OCI-LY1 (cell line): ENCODE results near the gene LENG1.

Experiments used
- EZH2 ChIP-seq: fragments of 200-600 bp; sonication (generic), shearing (Covaris generic); IDR thresholded peaks from 2 replicates; pipeline ENCODE4 v1.8.0; 2017; ENCODE audit warnings: borderline replicate concordance, mixed run types, mild to moderate bottlenecking, antibody characterized with exemption, low read length, moderate library complexity, mixed read lengths
- TF ChIP-seq, protein P1 (sequence below): fragments of 200-600 bp; sonication (generic), shearing (Covaris generic); IDR thresholded peaks from 2 replicates; pipeline ENCODE4 v1.5.1; 2017; ENCODE audit warnings: mild to moderate bottlenecking, antibody characterized with exemption, low read length, moderate library complexity, mixed read lengths

DNA sequence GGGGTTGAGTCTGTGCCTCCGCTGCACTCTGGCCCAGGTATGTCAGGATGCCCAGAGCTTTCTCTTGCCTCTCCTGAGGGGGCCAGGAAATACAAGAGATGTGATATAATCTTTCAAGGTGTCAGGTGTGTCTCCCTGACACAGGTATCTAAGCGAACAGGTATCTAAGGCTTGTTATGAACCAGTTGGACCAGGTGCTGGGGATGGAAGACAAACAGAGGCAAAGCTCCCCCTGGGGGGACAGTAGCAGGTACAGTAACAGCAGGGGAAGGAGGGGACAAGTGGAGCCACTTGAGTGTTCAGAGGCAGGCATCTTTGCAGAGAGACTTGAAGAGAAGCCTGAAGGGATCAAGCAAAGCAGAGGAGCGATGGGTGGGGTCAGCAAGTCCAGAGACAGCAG lies 2.6 kb downstream of the LENG1 start:
- no peak for TF ChIP-seq EZH2
- TF ChIP-seq, protein P1, sequence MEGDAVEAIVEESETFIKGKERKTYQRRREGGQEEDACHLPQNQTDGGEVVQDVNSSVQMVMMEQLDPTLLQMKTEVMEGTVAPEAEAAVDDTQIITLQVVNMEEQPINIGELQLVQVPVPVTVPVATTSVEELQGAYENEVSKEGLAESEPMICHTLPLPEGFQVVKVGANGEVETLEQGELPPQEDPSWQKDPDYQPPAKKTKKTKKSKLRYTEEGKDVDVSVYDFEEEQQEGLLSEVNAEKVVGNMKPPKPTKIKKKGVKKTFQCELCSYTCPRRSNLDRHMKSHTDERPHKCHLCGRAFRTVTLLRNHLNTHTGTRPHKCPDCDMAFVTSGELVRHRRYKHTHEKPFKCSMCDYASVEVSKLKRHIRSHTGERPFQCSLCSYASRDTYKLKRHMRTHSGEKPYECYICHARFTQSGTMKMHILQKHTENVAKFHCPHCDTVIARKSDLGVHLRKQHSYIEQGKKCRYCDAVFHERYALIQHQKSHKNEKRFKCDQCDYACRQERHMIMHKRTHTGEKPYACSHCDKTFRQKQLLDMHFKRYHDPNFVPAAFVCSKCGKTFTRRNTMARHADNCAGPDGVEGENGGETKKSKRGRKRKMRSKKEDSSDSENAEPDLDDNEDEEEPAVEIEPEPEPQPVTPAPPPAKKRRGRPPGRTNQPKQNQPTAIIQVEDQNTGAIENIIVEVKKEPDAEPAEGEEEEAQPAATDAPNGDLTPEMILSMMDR, result no peak
